KOPT-K1 (cell line): ENCODE measurements around the gene FDX2.

Experiments used
- H3K27ac ChIP-seq: fragments of 200-600 bp; sonication (generic); 2 replicates; pipeline ENCODE4 v1.5.1; 2016; ENCODE audit warnings: antibody characterized with exemption, mild to moderate bottlenecking, low read depth, low read length; ENCODE audit not compliant: poor library complexity, severe bottlenecking
- H3K36me3 ChIP-seq: fragments of 200-600 bp; sonication (generic); 2 replicates; pipeline ENCODE4 v1.5.1; 2017; ENCODE audit warnings: antibody characterized with exemption, mild to moderate bottlenecking, low read length, moderate library complexity; ENCODE audit not compliant: insufficient read depth
- H3K9me3 ChIP-seq: fragments of 200-600 bp; sonication (generic); 2 replicates; pipeline ENCODE4 v1.5.1; 2017; ENCODE audit warnings: antibody characterized with exemption, low read length, mild to moderate bottlenecking; ENCODE audit not compliant: insufficient read depth, poor library complexity, severe bottlenecking

FDX2 gene

DNA sequence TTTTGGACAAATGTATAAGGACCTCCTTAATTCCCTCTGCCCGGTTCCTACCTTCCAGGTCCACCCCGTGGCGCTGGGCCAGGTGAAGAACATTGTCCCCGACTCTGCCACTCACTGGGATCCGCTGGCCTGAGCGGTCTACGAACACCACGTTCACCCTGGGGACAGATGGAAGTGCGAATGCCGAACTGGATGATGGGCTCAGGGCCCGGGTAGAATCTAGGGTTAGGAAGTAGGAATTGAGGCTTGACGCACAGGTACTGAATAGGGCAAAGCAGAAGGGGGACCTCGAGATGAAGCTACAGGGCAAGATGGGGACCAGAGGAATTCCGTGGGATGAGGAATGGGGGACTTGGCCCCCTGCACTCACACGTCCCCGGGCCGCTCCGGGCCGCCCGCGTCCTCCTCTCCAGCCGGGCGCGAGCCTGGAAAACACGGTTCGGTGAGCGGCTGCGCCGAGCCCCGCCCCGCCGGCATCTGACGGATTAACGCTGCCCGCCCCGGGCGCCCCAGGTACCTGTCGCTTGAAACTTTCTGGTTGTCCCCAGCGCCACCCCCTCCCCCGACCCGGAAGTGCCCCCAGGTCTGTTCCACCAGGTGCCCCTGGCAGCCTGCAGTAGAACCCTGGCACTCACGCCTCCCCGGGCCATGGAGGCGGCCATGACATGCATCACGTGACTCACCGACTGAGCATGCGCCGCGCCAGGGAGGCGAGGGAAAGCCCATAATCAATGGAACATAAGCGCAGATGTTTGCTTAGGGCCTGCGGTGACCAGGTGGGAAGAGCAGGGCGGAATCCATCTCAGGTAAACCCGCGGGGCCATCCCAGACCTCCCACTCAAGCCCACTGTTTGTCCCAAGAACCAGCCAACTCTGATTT is at the start of gene FDX2:
Gene FDX2, minus strand, starts transcription at position 681 of the 880 bp plus-strand sequence. Its CDS starts 19 bp downstream, at position 662.
- Histone ChIP-seq H3K9me3 (no peaks in the 10 kb centered on the region), H3K36me3 (peaks cover 53% of the 10 kb centered on the region), H3K27ac (peak within 1 kb of the TSS; percentile 51)

DNA sequence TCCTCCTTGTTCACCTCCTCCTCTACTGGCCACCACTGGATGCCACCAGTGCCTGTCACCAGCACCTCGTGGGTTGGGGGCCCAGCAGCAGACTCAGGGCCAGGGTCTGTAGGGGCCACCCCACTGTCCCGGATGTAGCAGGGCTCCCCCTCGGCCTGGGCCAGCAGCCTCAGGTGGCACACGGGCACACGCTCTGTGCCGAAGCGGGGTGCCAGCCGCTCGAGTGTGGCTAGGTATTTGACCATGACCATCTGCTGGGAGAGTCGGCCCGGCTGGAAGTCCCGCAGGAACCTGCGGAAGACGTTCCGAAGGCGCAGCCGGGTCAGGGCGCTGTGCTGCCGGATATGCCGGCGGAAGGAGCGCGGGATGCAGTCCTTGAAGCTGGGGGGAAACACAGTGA is 49.7 kb upstream of the FDX2 start:
- Histone ChIP-seq H3K9me3 (no peaks in the 10 kb centered on the region), H3K27ac (no peak overlapping the region), H3K36me3 (peaks cover 95% of the 10 kb centered on the region)

DNA sequence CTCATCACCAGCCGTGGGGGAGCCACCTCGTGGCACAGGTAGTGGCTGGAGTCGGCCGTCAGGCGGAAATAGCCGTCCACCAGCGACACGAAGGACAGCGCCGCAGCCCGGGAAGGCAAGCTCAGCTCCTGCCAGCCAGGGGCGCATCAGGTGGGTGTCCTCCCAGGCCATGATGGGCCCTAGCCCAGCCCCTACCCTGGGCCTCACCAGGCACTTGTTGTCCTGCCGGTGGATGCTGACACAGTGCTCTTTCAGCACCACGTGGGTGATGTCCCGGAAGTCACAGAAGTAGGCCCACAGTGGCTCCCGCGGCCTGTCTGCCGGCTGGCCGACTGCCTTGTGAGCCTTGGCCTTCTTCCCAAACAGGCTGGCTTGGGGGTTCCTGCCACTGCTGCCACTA is 48.8 kb upstream of the FDX2 start:
- peaks cover 97% of the 10 kb centered on the region for H3K36me3 ChIP-seq
- no peak overlapping the region for H3K27ac ChIP-seq
- no peaks in the 10 kb centered on the region for H3K9me3 ChIP-seq

DNA sequence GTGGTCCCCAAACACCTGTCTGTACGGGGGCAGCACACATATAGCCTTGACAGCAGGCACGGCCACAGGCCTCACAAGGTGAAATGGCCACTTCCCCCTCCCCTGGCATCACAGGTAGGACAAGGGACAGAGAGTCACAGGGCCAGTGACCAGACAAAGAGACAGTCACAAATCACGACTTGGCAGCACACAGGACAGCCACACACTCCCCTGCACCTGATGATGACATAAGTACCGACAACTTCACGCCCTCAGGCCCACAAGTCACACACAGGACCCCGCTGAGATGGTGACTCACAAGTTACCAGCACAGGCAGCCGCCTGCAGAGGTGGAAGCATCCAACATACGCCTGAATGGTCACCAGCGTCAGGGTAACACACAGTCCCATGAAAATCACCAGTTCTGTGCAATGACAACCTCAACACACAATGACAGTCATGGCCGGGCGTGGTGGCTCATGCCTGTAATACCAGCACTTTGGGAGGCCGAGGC is 48.0 kb upstream of the FDX2 start:
- no peak overlapping the region for H3K27ac ChIP-seq
- H3K9me3 ChIP-seq: no peaks in the 10 kb centered on the region
- peaks cover 96% of the 10 kb centered on the region for H3K36me3 ChIP-seq

DNA sequence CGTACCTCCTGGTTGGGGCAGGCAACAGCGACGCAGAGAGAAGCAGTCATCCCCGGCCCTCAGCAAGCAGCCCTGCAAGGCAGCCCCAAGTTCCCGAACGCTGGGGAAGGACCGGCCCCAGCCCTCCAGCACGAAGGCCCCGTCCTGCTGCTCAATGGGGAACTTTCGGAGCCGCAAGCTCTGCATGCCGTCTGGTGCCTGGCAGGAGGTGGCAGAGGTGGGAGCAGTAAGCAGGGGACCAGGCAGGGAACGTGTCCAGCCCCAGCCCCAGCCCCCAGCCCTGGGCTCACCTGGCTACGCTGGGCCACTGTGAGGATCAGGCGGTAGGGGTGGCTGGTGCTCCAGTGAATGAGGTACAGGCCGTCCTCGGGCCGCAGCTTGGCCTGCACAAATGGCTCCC is 46.4 kb upstream of the FDX2 start:
- H3K36me3 ChIP-seq: peaks cover 96% of the 10 kb centered on the region
- H3K9me3 ChIP-seq: no peaks in the 10 kb centered on the region
- H3K27ac ChIP-seq: no peak overlapping the region

DNA sequence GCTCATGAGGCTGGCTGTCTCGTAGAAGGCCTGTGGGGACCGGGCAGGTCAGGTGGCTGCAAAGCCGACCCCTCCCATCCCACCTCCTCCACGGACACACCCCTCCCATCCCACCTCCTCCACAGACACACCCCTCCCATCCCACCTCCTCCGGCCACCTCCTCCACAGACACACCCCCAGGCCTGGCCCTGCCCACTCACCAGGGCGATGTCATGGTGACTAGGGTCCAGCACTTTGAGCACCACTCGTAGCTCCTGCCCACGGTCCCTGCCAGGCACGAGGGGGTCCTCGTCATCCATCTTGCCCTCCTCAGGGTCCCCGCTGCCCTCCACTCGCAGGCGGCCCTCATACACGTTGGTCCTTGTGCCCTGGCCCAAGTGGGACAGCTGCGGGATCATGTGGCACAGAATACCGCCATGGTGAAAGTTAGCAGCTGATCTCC is 45.8 kb upstream of the FDX2 start:
- H3K36me3 ChIP-seq: peaks cover 96% of the 10 kb centered on the region
- no peaks in the 10 kb centered on the region for H3K9me3 ChIP-seq
- H3K27ac ChIP-seq: no peak overlapping the region

DNA sequence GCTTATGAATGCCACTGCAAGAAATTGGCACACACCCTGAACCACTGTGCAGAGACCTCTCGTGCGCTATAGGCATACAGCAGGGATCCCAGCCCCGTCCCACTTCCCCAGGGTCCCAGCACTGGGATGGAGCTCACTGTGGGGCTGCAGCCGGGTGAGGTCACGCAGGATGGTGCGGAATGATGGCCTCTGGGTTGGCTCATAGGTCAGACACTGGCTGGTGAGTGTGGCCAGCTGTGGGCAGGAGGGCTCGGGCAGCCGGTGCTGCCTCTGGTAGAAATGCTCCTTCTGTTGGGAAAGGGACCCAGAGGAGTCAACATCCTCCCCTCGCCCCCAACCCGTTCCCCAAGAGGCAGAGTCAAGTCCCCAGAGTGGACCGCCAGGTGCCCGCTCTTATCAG is 40.6 kb upstream of the FDX2 start:
- Histone ChIP-seq H3K36me3 (peaks cover 82% of the 10 kb centered on the region), H3K9me3 (no peaks in the 10 kb centered on the region), H3K27ac (no peak overlapping the region)

DNA sequence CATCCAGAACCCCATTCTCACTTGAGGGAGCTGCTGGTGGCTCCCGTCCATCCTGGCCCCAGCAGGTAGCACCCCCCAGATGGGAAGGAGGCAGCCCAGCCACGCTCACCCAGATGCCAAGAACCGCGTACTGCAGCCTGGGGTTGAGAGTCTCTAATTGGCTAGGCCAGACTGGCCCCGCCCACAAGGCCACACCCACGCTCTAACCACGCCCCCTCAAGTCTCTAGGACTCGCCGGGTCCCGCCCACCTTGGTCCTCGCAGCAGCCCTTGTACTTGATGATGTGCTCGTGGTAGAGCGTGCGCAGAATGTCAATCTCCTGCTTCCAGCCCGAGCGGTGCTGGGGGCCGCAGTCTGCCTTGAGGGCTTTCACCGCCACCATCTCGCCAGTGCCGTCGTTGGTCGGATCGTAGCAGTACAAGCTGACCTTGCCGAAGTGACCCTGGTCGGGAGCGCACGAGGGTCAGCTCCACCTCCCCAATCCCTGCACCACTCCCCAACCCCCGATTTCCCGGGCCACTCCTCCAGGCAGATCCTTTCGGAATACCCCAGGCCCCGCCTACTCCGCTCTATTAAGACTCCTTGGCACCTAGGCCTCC is 38.1 kb upstream of the FDX2 start:
- Histone ChIP-seq H3K9me3 (no peaks in the 10 kb centered on the region), H3K27ac (no peak overlapping the region), H3K36me3 (peaks cover 79% of the 10 kb centered on the region)

DNA sequence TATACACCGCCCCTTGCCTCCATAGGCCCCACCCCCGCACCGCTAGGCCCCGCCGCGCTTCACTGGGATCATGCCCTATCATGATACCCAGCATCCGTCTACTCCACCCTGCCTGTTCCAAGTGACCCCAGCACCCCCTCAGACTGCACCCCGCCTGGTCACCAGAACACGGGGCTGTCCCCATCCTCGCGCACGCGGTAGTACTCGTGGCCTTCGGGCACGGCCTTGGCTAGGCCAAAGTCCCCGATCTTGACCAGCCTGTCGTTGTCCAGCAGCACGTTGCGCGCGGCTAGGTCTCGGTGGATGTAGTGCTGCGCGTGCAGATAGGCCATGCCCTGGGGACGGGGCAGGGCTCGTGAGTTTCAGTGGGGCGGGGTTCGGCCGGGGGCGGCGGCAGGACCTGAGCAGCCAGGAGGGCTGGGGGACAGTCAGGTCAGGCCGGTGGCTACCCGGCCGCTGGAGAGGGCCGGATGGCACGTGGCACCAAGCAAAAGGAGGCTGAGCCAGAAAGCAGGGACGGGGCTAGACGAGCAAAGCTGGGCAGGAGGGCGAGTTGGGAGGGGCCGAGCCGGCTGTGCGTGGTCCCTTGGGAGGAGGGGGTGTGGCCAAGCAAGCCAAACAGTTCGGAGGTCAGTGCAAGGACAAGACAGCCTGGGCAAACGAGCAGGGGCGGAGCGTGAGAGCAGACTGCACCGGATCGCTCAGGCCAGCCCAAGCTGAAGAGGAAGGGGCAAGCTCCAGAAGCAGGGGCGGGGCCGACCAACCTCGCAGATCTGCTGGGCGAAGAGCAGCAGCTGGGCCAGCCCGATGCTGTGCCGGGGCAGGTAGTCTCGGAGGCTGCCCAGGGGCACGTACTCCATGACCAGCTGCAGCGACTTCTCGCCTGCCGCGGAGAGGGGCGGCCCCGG is 37.2 kb upstream of the FDX2 start:
- Histone ChIP-seq H3K36me3 (peaks cover 70% of the 10 kb centered on the region), H3K9me3 (no peaks in the 10 kb centered on the region), H3K27ac (no peak overlapping the region)

DNA sequence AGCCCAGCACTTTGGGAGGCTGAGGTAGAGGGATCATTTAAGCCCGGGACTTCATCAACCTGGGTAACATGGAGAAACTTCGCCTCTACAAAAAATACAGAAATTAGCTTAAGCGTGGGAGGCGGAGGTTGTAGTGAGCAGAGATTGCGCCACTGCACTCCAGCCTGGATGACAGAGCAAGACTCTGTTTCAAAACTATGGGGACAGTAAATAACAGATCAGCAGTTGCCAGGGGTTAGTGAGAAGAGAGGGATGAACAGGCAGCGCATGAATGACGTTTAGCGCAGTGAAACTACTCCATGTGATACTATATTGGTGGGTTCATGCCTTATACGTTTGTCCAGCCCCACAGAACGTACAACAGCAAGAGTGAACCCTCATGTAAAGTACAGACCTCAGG is 30.7 kb upstream of the FDX2 start:
- Histone ChIP-seq H3K27ac (no peak overlapping the region), H3K36me3 (peaks cover 19% of the 10 kb centered on the region; the same call in 1 of the 2 replicates), H3K9me3 (no peaks in the 10 kb centered on the region)

DNA sequence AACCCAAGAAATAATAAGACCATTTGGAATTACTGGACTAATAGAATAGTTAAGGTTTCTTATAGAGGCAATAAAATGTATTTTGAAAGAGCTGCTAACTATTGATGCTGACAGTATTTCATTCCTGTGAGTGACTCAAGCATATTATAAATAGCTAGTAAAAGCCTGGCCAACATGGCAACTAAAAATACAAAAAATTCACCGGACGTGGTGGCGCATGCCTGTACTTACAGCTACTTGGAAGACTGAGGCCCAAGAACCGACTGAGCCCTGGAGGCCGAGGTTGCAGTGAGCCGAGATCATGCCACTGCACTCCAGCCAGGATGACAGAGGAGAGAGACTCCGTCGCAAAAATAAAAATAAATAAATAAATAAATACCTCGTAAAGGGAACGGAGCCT is 29.0 kb upstream of the FDX2 start:
- Histone ChIP-seq H3K27ac (no peak overlapping the region), H3K9me3 (no peaks in the 10 kb centered on the region), H3K36me3 (peaks cover 2% of the 10 kb centered on the region; the same call in 1 of the 2 replicates)

DNA sequence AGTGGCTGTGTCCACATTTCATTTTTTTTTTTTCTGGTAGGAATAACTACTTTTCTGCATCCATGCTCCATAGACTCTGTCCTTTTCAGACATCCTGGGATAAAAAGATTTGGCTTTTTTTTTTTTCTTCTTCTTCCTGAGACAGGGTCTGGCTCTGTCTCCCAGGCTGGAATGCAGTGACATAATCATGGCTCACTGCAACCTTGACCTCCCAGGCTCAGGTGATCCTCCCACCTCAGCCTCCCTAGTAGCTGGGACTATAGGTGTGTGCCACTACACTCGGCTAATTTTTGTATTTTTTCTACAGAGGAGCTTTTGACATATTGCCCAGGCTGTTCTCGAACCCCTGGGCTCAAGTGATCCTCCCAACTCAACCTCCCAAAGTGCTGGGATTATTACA is 27.7 kb upstream of the FDX2 start:
- H3K36me3 ChIP-seq: no peaks in the 10 kb centered on the region
- no peak overlapping the region for H3K27ac ChIP-seq
- no peaks in the 10 kb centered on the region for H3K9me3 ChIP-seq

DNA sequence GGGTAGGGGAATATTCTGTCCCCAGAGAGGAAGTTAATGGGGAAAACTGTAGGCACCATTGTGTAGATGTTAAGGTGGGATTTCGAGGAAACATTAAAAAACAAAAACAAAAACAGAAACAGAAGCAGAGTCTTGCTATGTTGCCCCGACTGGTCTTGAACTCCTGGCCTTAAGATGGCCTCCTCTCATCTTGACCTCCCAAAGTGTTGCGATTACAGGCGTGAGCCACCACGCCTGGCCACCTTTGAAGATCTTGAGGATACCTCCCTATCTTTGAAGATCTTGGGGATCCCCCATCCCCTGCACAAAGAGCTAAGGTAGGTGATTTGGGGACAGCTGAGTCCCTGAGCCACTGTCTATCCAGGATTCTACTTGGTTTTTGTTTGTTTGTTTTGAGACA is 24.2 kb upstream of the FDX2 start:
- Histone ChIP-seq H3K27ac (peak overlapping the region; percentile 80), H3K36me3 (peaks cover 15% of the 10 kb centered on the region; the same call in 1 of the 2 replicates), H3K9me3 (no peaks in the 10 kb centered on the region)

DNA sequence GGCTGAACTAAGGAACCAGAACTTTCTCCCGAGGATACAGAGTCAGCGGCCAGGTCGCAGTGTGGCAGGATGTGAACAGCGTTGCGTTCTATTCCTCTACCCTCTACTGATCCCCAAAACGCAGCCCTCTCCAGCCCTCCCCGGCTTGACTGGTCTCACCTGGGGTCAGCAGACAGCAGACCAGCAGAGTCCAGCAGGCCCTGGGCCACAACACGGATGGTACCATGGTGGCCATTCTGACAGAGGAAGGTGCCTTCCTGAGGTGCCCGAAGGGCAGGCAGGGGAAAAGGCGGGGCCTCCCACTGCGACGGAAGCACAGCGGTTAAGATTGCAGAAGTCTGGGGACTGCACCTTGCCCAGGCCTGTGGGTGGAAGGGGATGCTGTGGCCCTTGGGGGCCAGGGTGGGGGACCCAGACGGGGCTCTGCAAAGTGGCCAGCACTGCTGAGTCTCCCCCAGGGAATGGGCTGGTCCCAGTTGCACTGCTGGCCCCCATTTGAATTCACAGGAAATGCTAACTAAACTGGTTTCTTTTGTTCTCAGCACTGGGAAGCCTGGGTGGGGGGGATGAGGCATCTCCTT is 23.7 kb upstream of the FDX2 start, which contains the start of gene ICAM3:
Gene ICAM3, minus strand, starts transcription at position 245 of the 581 bp plus-strand sequence. Its CDS starts 10 bp downstream, at position 235.
- Histone ChIP-seq H3K9me3 (no peaks in the 10 kb centered on the region), H3K27ac (peak within 1 kb of the TSS; percentile 80), H3K36me3 (peaks cover 20% of the 10 kb centered on the region; the same call in 1 of the 2 replicates)
